Measurements from ENCODE around the gene FABP3.

DNA sequence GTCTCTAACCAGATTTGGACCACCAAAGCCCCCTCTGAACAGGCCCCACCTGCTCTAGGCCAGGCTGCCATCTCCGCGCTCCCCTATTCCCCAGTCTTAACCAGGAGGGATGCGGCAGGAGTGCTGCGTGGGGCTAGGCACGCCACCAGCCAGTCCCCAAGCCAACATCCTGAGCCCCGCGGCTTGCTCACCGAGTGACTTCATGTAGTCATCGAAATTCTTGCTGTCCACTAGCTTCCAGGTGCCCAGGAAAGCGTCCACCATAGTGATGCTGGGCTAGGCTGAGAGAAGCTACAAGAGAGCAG, 173 bp downstream of the FABP3 start:
- TF ChIP-seq, protein P1, sequence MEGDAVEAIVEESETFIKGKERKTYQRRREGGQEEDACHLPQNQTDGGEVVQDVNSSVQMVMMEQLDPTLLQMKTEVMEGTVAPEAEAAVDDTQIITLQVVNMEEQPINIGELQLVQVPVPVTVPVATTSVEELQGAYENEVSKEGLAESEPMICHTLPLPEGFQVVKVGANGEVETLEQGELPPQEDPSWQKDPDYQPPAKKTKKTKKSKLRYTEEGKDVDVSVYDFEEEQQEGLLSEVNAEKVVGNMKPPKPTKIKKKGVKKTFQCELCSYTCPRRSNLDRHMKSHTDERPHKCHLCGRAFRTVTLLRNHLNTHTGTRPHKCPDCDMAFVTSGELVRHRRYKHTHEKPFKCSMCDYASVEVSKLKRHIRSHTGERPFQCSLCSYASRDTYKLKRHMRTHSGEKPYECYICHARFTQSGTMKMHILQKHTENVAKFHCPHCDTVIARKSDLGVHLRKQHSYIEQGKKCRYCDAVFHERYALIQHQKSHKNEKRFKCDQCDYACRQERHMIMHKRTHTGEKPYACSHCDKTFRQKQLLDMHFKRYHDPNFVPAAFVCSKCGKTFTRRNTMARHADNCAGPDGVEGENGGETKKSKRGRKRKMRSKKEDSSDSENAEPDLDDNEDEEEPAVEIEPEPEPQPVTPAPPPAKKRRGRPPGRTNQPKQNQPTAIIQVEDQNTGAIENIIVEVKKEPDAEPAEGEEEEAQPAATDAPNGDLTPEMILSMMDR (IDR thresholded peaks at IDR 0.05; ENCODE audit: low read length), result no peak
- TF ChIP-seq EZH2phosphoT487 (IDR thresholded peaks at IDR 0.05; ENCODE audit: low read length) (no peak), EZH2 (optimal IDR thresholded peaks at IDR 0.05; ENCODE audit: low read depth, low read length) (no peak)

Data from MM.1S (cell line).